ENCODE results near the gene MXD3. TPM values are rescaled to one million over a fixed set of nuclear protein-coding genes. Genes with fewer than 3 reads are reported as not detected.
"Not testable (repeated sequence)": the region's sequence is repeated elsewhere in the genome, so short reads cannot be mapped to it uniquely, and the experiment has no call there.

The MXD3 gene
- total RNA-seq, 2 donors from 2014 or later = 8.3 to 12.9 TPM

DNA sequence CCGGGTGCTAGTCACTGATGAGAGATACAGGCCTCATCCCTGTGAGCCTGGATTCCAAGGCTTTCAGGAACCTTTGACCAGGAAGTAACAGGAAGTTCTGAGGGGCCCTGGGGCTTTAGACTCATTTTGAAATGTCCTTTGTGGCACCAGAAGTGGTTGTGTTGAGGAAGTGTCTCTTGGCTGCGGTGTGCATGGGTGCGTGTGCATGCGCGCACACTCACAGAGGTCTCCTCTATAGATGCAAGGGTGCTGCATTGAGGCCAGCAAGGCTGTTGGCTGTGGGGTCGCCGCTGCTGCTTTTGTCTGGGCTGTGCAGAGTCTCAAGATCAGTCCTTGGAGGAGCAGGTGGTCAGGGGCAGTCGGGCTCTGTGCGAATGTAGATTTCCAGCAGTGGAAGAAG is 15.8 kb downstream of the MXD3 start:
- intact Hi-C loops (cut with DNase I, micrococcal nuclease) = no loop called here
- ATAC-seq (no peak), DNase-seq (peak in 1 of 2 donors; percentile 28)

DNA sequence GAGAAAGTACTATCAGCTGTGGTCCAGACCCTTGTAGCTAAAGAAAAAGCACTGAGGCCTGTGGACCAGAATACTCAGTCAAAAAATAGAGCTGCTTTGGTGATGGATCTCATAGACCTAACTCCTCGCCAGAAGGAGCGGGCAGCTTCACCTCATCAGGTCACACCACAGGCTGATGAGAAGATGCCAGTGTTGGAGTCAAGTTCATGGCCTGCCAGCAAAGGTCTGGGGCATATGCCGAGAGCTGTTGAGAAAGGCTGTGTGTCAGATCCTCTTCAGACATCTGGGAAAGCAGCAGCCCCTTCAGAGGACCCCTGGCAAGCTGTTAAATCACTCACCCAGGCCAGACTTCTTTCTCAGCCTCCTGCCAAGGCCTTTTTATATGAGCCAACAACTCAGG is 17.1 kb downstream of the MXD3 start:
- DNase-seq = no peak
- intact Hi-C loops (cut with DNase I, micrococcal nuclease) = no loop called here

DNA sequence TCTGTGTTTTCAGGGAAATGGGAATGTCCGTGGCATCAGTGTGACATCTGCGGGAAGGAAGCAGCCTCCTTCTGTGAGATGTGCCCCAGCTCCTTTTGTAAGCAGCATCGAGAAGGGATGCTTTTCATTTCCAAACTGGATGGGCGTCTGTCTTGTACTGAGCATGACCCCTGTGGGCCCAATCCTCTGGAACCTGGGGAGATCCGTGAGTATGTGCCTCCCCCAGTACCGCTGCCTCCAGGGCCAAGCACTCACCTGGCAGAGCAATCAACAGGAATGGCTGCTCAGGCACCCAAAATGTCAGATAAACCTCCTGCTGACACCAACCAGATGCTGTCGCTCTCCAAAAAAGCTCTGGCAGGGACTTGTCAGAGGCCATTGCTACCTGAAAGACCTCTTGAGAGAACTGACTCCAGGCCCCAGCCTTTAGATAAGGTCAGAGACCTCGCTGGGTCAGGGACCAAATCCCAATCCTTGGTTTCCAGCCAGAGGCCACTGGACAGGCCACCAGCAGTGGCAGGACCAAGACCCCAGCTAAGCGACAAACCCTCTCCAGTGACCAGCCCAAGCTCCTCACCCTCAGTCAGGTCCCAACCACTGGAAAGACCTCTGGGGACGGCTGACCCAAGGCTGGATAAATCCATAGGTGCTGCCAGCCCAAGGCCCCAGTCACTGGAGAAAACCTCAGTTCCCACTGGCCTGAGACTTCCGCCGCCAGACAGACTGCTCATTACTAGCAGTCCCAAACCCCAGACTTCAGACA is 17.7 kb downstream of the MXD3 start:
- no peak for DNase-seq
- intact Hi-C loops (cut with DNase I, micrococcal nuclease) = no loop called here
- ATAC-seq = no peak

More for the DNA sequence above, 17.1 kb downstream of the MXD3 start:
- ATAC-seq = no peak

DNA sequence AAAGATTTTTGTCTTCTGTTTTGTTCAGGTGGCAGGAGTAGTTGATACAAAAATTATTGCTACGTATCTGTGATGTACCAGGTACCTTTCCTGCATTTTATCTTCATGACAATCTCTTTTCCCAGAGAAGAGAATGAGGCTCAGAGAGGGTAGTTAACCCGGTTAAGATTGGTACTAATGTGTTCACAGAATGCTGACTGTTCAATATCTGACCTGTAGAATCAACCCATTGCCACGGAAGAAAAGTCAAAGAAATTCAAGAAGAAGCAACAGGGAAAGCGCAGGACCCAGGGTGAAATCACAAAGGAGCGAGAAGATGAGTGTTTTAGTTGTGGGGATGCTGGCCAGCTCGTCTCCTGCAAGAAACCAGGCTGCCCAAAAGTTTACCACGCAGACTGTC is 20.0 kb downstream of the MXD3 start:
- DNase-seq = no peak
- intact Hi-C loops (cut with DNase I, micrococcal nuclease) = no loop called here

DNA sequence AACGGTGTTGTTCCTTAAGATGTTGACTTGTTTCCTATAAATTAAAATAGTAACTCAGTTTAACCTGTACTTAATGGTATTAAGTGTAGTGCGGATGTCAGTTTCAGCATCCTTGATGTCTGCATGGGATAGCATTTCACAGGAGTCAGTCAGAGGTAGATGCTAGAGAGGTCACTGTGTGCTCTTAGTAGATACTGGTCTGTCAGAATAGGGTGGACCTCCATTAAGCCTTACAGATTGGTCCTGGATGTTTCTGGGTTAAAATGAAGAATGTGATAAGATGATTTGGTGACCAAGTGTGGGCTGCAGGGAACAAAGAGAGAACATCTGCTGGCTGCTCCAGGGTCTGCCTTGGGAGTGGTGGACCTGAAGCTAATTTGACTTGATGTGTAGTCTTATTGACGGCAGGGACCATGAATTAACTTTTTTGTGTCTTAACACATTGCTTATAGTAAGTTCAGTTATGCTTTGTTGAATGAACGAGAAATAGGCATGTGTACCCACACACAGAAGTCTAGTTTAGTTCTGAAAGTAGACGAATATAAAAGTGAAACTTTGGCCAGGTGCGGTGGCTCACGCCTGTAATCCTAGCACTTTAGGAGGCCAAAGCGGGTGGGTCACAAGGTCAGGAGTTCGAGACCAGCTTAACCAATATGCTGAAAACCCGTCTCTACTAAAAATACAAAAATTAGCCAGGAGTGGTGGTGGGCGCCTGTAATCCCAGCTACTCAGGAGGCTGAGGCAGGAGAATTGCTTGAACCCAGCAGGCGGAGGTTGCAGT is 20.7 kb downstream of the MXD3 start:
- no peak for DNase-seq
- intact Hi-C loops (cut with DNase I, micrococcal nuclease) = no loop called here
- no peak for ATAC-seq

More for the DNA sequence above, 20.0 kb downstream of the MXD3 start:
- no peak for ATAC-seq

DNA sequence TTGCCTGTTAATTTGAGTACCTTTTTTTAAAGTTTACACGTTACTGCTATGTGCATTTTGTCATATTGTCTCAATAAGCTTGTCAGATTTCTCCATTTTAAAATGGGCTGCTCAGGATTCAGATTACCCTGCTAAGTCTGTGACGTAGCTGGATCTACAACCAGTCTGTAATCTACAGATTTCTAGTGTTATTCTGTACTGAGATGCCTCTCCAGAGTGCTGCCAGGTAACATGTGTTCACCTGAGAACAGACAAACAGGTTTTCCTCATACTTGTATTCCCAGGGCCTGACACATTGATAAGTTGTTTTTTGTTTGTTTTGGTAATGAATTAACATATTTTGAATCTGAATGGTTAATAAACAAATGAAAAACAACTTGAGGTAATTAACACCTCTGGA is 23.5 kb downstream of the MXD3 start:
- intact Hi-C loops (cut with DNase I, micrococcal nuclease) = no loop called here
- ATAC-seq (no peak), DNase-seq (no peak)

DNA sequence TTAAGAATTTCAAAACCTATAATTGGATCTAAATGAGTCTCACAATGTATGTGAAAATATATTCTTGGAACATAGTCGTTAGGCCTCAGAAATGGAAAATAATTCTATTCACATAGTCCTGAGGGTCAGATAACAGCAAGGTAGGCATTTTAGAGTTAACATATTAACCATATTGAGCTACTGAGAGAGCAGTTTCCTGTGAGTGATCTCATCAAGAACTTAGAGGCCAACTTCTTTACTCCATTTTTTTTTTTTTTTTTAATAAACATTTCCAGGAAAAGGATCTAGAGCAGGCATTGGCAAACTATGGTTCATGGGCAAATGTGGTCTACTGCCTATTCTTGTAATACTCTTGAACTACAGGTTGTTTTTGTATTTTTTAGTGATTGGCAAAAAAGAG is 34.8 kb downstream of the MXD3 start:
- DNase-seq = no peak
- no peak for ATAC-seq
- intact Hi-C loops (cut with DNase I, micrococcal nuclease) = no loop called here

DNA sequence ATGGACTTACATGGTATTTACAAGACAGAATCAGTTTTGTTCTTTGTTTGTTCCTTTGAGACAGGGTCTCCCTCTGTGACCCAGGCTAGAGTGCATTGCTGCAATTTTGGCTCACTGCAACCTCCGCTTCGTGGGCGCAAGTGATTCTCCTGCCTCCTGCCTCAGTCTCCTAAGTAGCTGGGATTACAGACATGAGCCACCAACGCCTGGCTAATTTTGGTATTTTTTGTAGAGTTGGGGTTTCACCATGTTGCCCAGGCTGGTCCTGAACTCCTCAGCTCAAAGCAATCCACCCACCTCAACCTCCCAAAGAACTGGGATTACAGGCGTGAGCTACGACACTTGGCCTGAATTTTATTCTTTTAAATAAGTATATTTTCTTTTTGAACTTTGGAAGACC is 35.8 kb downstream of the MXD3 start:
- ATAC-seq = no peak
- intact Hi-C loops (cut with DNase I, micrococcal nuclease) = no loop called here
- DNase-seq = no peak

DNA sequence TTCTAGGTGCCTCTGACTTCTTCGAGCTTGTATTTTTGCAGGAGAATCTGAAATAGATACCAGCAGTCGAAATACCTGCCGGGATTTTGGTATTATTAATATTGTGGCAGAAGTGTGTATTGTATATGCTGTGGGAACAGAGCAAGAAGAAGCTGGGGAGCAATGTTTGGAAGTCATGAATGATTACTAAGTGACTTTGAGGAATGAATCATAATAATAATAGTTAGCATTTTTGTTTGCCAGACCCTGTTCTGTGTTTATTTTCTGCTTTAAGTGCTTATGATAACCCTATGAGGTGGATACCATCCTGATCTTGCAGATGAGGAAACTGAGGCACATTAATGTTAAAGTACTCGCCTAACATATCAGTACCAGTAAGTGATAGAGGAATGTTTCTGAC is 40.6 kb downstream of the MXD3 start:
- no peak for DNase-seq

DNA sequence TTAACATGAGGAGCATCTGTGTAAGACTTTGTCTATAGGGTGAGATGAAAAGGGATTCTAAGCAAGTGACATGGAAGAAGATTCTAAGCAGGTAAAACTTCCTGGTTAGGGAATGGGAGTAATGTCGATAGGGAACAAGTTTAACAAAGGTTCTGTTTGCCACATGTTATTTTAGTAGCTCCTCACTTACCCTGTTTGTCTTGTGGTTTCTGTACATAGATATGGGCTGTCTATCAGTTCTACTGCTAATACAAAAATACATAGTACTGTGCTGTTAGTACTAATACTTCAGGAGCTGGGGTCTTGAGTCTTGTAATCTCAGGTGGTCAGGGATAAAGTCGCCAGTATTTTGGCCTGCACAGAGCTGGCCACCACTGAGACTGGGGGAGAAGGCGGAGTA is 41.0 kb downstream of the MXD3 start:
- ATAC-seq (no peak), DNase-seq (no peak)
- intact Hi-C loops (cut with DNase I, micrococcal nuclease) = no loop called here

More for the DNA sequence above, 40.6 kb downstream of the MXD3 start:
- intact Hi-C loops (cut with DNase I, micrococcal nuclease) = no loop called here
- ATAC-seq = no peak

DNA sequence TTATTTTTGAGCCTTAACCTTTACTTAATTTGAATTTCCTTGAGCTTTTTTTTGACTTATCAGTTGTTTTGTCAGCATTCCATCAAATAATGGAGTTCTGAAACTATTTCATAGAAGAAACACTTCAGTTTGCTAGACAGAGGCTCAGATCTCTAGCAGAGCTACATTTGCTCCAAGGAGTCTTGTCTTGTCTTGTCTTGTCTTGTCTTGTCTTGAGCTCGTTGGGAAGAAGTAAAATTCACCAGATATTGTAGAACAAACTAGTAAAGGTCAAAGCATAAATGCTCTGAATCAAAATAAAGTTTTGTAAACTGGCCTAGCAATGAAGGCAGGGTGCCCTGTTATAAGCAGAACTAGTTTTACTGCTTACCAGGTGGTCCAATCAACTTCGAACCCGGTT is 41.7 kb downstream of the MXD3 start:
- DNase-seq (no peak), ATAC-seq (no peak)
- intact Hi-C loops (cut with DNase I, micrococcal nuclease) = no loop called here

DNA sequence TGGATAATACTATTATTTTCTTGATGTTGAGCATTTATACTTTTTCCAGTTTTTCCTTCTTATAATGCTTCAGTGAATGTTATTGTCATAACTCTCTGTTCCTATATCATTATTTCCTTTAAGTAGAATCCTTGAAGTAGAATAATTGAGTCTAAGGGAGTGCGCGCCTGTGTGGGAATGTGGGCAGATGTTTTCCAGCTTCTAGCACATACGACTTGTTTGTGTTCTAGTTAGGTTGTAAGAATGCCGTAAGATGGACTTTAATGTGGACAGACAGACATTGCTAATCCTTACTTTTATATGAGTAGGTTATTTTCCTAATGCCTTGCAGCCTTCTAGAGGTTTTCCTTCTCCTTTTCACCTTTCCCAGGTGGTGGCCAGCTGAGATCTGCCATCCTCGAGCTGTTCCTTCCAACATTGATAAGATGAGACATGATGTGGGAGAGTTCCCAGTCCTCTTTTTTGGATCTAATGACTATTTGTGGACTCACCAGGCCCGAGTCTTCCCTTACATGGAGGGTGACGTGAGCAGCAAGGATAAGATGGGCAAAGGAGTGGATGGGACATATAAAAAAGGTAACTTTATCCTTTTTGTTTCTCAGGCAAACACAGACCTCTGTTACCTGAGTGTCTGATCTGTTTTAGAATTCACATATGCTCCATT is 42.3 kb downstream of the MXD3 start:
- no peak for DNase-seq
- intact Hi-C loops (cut with DNase I, micrococcal nuclease) = no loop called here
- no peak for ATAC-seq

DNA sequence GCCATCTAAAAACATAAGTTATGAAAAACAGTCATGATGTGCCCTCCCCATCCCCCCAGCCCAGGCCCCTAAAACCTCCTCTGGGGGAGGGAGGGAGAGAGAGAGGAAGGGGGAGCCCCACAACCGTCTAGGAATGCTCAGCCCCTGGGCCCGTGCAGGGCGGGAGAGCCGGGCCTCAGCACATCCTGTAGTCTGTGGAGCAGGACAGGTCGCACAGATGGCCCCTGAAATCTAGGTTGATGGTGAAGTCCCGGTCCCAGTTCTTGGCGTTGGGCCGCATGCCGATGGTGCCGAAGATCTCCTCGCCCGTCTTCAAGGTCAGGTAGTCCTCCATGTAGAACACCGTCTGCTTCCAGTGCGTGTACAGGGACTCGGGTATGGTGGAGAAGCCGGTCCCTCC is 46.3 kb downstream of the MXD3 start:
- intact Hi-C loops (cut with DNase I, micrococcal nuclease) = no loop called here

DNA sequence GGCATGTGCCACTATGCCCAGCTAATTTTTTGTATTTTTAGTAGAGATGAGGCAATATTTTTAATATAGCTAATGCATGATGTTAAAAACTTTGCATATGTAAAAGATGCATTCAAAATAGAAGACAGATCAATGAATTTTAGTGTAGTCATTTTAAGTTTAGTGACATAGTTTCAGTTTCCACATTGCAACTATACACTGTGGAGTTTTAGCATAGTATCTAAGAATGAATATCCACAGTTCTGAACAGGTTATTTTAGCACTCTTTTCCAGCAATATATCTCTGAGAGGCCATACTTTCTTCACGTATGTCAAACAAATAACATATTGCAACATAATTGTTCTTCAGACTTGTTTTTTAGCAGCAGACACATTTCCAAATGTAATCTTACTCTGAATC is 47.5 kb downstream of the MXD3 start:
- intact Hi-C loops (cut with DNase I, micrococcal nuclease) = no loop called here
- no peak for ATAC-seq
- DNase-seq = no peak

More for the DNA sequence above, 46.3 kb downstream of the MXD3 start:
- DNase-seq = no peak
- ATAC-seq = no peak

DNA sequence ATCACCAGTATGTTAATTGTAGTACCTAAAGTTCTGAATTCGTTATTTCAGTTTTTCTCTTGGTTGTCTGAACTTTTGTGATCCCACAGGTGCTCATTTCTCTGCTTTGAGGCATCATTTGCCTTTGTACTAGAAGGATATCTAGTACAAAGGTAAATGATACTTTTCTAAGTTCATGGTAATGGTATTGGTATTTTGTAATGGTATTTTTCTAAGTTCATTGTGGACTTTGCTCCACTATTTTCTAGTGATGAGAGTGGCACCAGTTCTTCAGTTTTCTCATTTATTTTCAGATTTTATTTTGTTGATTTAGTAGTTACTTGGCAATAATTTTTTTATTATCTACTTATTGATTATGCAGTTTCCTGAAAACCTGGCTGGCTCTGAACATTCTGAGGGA is 50.2 kb downstream of the MXD3 start:
- intact Hi-C loops (cut with DNase I, micrococcal nuclease) = no loop called here
- DNase-seq = no peak
- ATAC-seq = no peak

DNA sequence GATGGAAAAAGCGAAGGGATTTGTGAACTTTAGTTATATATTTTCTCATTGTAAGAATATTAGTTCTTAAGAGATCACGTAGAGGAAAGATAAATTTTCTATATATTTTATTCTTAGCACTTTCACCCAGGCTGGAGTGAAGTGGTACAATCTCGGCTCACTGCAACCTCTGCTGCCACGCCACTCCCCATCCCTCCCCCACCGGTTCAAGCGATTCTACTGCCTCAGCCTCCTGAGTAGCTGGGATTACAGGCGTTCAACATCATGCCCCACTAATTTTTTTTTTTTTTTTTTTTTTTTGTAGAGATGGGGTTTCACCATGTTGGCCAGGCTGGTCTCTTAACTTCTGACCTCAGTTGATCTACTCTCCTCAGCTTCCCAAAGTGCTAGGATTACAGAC is 50.7 kb downstream of the MXD3 start:
- no peak for DNase-seq
- intact Hi-C loops (cut with DNase I, micrococcal nuclease) = no loop called here
- ATAC-seq = no peak

DNA sequence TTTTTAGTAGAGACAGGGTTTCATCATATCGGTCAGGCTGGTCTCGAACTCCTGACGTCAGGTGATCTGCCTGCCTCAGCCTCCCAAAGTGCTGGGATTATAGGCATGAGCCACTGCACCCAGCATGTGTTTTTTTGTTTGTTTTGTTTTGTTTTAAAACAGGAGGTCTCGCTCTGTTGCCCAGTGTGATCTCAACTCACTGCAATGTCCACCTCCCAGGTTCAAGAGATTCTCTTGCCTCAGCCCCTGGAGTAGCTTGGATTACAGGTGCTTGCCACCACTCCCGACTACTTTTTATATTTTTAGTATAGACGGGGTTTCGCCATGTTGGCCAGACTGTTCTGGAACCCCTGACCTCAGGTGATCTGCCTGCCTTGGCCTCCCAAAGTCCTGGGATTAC is 53.0 kb downstream of the MXD3 start:
- intact Hi-C loops (cut with DNase I, micrococcal nuclease); ATAC-seq; DNase-seq: not testable (repeated sequence)

All from left colon (tissue), 2 donors.